ENCODE measurements around the gene MARCHF5.

MARCHF5 gene

GRCh38 chr10:92290076-92290836 is 711 bp upstream of the MARCHF5 start:
- peaks cover 24% of the 10 kb centered on the region for H3K4me1 Mint-ChIP-seq (ENCODE audit: low read depth)
- peak overlapping the region; percentile 89 for H3K27ac Mint-ChIP-seq
- no peaks in the 10 kb centered on the region for H3K9me3 Mint-ChIP-seq
- peak overlapping the region; percentile 97 for H3K4me3 Mint-ChIP-seq
- H3K27me3 Mint-ChIP-seq (ENCODE audit: low read depth) = no peaks in the 10 kb centered on the region
- H3K36me3 Mint-ChIP-seq (ENCODE audit: low read depth) = peaks cover 8% of the 10 kb centered on the region

GRCh38 chr10:92291616-92291865 is 574 bp downstream of the MARCHF5 start:
- Mint-ChIP-seq H3K36me3 (ENCODE audit: low read depth) (peaks cover 6% of the 10 kb centered on the region), H3K27ac (peak overlapping the region; percentile 79), H3K4me1 (ENCODE audit: low read depth) (peaks cover 23% of the 10 kb centered on the region), H3K27me3 (ENCODE audit: low read depth) (no peaks in the 10 kb centered on the region), H3K4me3 (peak overlapping the region; percentile 97), H3K9me3 (no peaks in the 10 kb centered on the region)

DNA sequence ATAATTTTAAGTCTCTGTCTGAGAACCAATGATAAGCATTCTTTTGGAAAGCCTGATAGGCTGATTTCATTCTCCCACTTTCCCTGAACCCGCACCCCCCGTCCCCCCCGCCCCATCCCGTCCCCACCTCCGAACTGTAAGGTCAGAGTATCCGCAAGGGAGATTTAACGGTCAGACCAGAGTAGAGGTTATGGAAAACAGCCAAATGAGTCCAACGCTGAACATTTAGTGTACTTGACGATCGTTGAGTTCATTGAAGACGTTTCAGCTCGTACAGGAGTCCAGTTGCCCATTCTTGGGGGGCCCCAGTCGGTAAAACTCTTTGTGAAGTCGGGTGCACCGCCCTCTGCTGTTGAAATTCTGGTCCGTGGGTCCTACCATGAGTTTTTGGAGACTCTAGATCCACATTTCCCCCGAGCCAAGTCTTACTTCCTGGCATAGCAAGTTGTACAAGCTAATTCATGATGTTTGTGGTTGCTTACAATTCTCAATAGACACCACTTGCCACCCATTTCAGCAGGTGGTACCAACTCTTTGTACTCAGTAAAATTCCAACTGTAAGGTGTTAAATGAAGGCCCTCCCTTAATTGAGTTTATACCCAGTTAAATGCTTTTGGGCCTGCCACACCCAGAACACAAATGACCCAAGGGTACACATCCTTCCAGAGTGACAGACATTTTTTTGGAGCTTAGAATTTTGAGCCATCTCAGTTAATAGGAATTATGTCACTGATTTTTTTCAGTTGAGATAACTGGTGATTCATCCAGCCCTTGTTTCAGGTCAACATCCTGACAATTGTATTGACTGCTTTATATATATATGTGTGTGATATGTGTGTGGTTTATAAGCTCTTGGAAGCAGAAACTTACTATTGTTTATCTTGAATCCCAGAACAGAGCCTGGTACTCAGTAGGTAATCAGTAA is 1.2 kb downstream of the MARCHF5 start:
- Mint-ChIP-seq H3K9me3 (no peaks in the 10 kb centered on the region), H3K27me3 (ENCODE audit: low read depth) (no peaks in the 10 kb centered on the region), H3K27ac (peak overlapping the region; percentile 79), H3K4me3 (peak overlapping the region; percentile 97), H3K36me3 (ENCODE audit: low read depth) (peaks cover 6% of the 10 kb centered on the region), H3K4me1 (ENCODE audit: low read depth) (peaks cover 23% of the 10 kb centered on the region)

DNA sequence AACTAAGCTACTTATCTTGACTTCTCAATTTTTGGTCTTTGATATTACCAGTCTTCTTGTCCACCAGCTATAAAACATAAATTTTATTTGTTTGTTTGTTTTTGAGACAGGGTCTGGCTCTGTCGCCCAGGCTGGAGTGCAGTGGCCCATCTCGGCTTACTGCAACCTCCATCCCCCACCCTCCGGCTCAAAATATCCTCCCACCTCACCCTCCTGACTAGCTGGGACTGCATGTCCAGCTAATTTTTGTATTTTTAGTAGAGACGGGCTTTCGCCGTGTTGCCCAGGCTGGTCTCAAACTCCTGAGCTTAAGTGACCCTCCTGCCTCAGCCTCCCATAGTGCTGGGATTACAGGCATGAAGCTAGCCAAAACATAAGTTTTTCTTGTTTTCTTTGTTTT is 7.5 kb downstream of the MARCHF5 start:
- H3K9me3 Mint-ChIP-seq = no peaks in the 10 kb centered on the region
- H3K27me3 Mint-ChIP-seq (ENCODE audit: low read depth) = no peaks in the 10 kb centered on the region
- peaks cover 23% of the 10 kb centered on the region for H3K4me1 Mint-ChIP-seq (ENCODE audit: low read depth)
- H3K4me3 Mint-ChIP-seq = no peak overlapping the region
- peaks cover 5% of the 10 kb centered on the region for H3K36me3 Mint-ChIP-seq (ENCODE audit: low read depth)
- no peak overlapping the region for H3K27ac Mint-ChIP-seq

GRCh38 chr10:92303096-92303495 is 12.1 kb downstream of the MARCHF5 start:
- H3K27me3 Mint-ChIP-seq (ENCODE audit: low read depth) = no peaks in the 10 kb centered on the region
- peaks cover 2% of the 10 kb centered on the region for H3K36me3 Mint-ChIP-seq (ENCODE audit: low read depth)
- H3K4me1 Mint-ChIP-seq (ENCODE audit: low read depth) = peaks cover 18% of the 10 kb centered on the region
- no peaks in the 10 kb centered on the region for H3K9me3 Mint-ChIP-seq
- H3K4me3 Mint-ChIP-seq = no peak overlapping the region
- no peak overlapping the region for H3K27ac Mint-ChIP-seq

GRCh38 chr10:92304061-92304460 is 13.1 kb downstream of the MARCHF5 start:
- no peaks in the 10 kb centered on the region for H3K27me3 Mint-ChIP-seq (ENCODE audit: low read depth)
- H3K4me1 Mint-ChIP-seq (ENCODE audit: low read depth) = peaks cover 16% of the 10 kb centered on the region
- no peaks in the 10 kb centered on the region for H3K36me3 Mint-ChIP-seq (ENCODE audit: low read depth)
- no peaks in the 10 kb centered on the region for H3K9me3 Mint-ChIP-seq
- H3K4me3 Mint-ChIP-seq = no peak overlapping the region
- no peak overlapping the region for H3K27ac Mint-ChIP-seq

DNA sequence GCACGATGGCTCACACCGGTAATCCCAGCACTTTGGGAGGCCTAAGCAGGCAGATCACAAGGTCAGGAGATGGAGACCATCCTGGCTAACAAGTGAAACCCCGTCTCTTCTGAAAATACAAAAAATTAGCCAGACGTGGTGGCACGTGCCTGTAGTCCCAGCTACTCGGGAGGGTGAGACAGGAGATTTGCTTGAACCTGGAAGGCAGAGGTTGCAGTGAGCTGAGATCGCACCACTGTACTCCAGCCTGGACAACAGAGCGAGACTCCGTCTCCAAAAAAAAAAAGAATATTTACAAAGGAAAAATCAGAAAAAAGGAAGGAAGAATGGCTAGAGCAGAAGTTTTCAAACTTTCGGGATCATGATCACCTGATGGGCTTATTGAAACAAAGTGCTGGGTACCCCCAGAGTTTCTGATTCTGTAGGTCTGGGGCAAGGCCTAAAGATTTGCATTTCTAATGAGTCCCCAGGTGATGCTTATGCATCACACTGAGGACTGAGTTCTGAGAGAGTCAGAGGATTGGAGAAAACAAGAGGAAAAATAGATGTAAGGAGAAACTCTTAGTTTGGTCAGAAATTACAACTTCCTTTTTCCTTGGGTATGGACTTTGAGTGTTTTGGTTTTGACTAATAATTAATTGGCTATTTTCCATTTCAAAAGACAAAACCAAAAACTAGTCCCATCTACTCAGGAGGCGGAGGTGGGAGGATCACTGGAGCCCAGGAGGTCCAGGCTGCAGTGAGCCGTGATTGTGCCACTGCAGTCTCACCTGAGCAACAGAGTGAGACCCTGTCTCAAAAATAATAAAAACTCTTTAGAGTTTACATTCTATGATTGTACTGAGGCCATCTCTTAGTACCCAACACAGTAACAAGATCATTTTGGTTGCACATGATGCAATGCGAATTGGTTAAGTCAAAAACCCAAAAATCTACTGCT is 14.4 kb downstream of the MARCHF5 start:
- Mint-ChIP-seq H3K27me3 (ENCODE audit: low read depth) (no peaks in the 10 kb centered on the region), H3K27ac (no peak overlapping the region), H3K4me3 (no peak overlapping the region), H3K9me3 (no peaks in the 10 kb centered on the region), H3K36me3 (ENCODE audit: low read depth) (no peaks in the 10 kb centered on the region), H3K4me1 (ENCODE audit: low read depth) (peaks cover 15% of the 10 kb centered on the region)

DNA sequence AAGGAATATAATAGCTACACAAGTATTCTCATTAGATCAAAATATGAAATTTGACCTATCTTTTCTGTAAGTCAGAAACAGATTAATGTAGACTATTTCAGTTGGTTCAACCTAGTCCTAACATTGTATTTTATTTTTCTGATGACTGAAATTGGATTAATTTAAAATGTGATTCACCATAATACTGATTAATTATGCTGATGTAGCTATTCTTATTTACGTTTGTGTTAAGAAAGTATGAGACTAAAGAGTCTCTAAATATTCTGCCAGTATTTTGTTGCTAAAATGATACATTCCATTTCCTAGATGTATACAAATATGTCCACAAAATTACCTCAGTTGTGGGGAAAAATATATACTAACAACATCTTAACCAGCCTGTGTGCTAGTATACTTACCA is 18.3 kb downstream of the MARCHF5 start:
- no peaks in the 10 kb centered on the region for H3K9me3 Mint-ChIP-seq
- no peaks in the 10 kb centered on the region for H3K27me3 Mint-ChIP-seq (ENCODE audit: low read depth)
- H3K4me3 Mint-ChIP-seq = no peak overlapping the region
- peaks cover 18% of the 10 kb centered on the region for H3K36me3 Mint-ChIP-seq (ENCODE audit: low read depth)
- H3K4me1 Mint-ChIP-seq (ENCODE audit: low read depth) = peaks cover 6% of the 10 kb centered on the region
- no peak overlapping the region for H3K27ac Mint-ChIP-seq

- H3K27ac Mint-ChIP-seq = no peak overlapping the region
- peaks cover 7% of the 10 kb centered on the region for H3K4me1 Mint-ChIP-seq (ENCODE audit: low read depth)
- peaks cover 22% of the 10 kb centered on the region for H3K36me3 Mint-ChIP-seq (ENCODE audit: low read depth)
- H3K27me3 Mint-ChIP-seq (ENCODE audit: low read depth) = no peaks in the 10 kb centered on the region
- H3K9me3 Mint-ChIP-seq = no peaks in the 10 kb centered on the region
- no peak overlapping the region for H3K4me3 Mint-ChIP-seq
Measured at GRCh38 chr10:92313750-92314149, 22.8 kb downstream of the MARCHF5 start.

GRCh38 chr10:92316610-92317009 is 25.6 kb downstream of the MARCHF5 start:
- Mint-ChIP-seq H3K4me3 (no peak overlapping the region), H3K27me3 (ENCODE audit: low read depth) (no peaks in the 10 kb centered on the region), H3K9me3 (no peaks in the 10 kb centered on the region), H3K27ac (no peak overlapping the region), H3K36me3 (ENCODE audit: low read depth) (peaks cover 22% of the 10 kb centered on the region), H3K4me1 (ENCODE audit: low read depth) (peaks cover 6% of the 10 kb centered on the region)

GRCh38 chr10:92323079-92323478 is 32.1 kb downstream of the MARCHF5 start:
- Mint-ChIP-seq H3K4me1 (ENCODE audit: low read depth) (peaks cover 6% of the 10 kb centered on the region), H3K27me3 (ENCODE audit: low read depth) (no peaks in the 10 kb centered on the region), H3K36me3 (ENCODE audit: low read depth) (peaks cover 17% of the 10 kb centered on the region), H3K4me3 (no peak overlapping the region), H3K9me3 (no peaks in the 10 kb centered on the region), H3K27ac (no peak overlapping the region)

DNA sequence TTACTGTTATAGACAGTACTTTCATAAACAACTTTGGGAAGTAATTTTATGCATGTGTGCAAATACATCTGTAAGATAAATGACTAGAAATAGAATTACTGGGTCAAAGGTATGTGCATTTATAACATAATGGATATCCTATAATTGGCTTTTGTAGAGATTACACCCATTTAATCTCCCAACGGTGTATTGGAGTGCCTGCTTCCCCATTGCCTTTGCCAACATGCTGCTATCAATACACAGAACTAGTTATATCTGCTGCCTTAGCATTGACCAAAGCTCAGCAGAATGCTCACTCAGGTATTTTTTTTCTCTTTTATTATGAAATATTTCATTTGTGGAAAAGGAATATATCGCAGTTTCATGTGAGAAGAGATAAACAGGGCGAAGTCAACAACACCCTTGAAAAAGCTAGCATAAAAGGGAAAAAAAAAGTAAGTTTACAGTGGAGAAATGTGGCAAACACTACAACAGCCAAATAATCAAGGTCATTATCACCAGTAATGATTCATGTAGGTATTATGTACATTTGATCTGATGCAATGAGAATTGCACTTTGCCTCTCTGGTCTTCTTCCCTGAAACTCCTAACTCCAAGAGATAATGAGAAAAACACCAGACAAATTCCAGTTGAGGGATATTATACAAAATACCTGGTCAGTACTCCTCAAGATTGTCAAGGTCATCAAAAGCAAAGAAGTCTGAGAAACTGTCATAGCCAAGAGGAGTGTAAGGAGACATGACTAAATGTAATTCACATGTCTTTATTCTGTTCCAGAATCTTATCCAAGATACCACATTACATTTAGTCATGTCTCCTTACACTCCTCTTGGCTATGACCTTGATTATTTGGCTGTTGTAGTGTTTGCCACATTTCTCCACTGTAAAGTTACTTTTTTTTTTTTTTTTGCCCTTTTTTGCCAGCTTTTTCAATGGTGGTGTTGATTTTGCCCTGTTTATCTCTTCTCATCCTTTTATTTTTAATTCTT is 36.8 kb downstream of the MARCHF5 start:
- Mint-ChIP-seq H3K27ac (no peak overlapping the region), H3K4me1 (ENCODE audit: low read depth) (peaks cover 7% of the 10 kb centered on the region), H3K27me3 (ENCODE audit: low read depth) (no peaks in the 10 kb centered on the region), H3K4me3 (no peak overlapping the region), H3K36me3 (ENCODE audit: low read depth) (peaks cover 8% of the 10 kb centered on the region), H3K9me3 (no peaks in the 10 kb centered on the region)

DNA sequence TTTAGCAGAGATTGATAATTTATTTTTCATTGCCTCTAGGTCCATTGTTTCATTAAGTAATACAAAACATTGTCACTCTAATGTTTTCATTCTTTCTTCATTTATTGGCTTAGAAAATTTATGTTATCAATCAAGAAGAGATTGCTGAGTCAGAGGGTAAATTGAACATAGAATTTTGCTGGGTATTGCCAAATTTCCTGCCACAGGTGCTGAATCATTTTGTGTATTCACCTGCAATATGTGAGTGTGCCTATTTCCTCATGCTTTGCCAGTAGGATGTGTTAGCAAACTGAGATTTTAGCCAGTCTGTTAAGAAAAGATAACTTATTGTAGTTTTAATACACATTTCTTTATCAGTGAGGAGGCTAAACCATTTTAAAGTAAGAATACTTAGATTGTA is 38.0 kb downstream of the MARCHF5 start:
- no peaks in the 10 kb centered on the region for H3K27me3 Mint-ChIP-seq (ENCODE audit: low read depth)
- peaks cover 2% of the 10 kb centered on the region for H3K36me3 Mint-ChIP-seq (ENCODE audit: low read depth)
- H3K9me3 Mint-ChIP-seq = no peaks in the 10 kb centered on the region
- no peak overlapping the region for H3K4me3 Mint-ChIP-seq
- no peak overlapping the region for H3K27ac Mint-ChIP-seq
- H3K4me1 Mint-ChIP-seq (ENCODE audit: low read depth) = peaks cover 5% of the 10 kb centered on the region

All from T-helper 1 cell treated with Interleukin-12 subunit alpha and Interleukin-12 subunit beta and Interleukin-4 antibody, amounts not matched to agents 30 μg/mL and 1 μg/mL, for 36 hours (primary cell).